Tibial nerve (tissue), 3 donors: Measurements from ENCODE around the gene DMWD.

ENCODE experiments used
- CTCF ChIP-seq, 5 experiments: fragments of 200-600 bp in 3 of 5; fragments of 450-650 bp in 2 of 5; sonication (generic) in 3 of 5; IDR thresholded peaks; one replicate each; pipeline ENCODE4 v1.5.1; 2016 to 2019; ENCODE audit warnings: antibody characterized with exemption in 5 of 5, mild to moderate bottlenecking in 3 of 5, moderate library complexity in 2 of 5
- POLR2A ChIP-seq, 2 donors: fragments of 450-650 bp; IDR thresholded peaks; one replicate each; pipeline ENCODE4 v1.6.1; 2017; ENCODE audit warnings: antibody characterized with exemption in 2 of 2, mild to moderate bottlenecking in 2 of 2, moderate library complexity in 2 of 2

DNA sequence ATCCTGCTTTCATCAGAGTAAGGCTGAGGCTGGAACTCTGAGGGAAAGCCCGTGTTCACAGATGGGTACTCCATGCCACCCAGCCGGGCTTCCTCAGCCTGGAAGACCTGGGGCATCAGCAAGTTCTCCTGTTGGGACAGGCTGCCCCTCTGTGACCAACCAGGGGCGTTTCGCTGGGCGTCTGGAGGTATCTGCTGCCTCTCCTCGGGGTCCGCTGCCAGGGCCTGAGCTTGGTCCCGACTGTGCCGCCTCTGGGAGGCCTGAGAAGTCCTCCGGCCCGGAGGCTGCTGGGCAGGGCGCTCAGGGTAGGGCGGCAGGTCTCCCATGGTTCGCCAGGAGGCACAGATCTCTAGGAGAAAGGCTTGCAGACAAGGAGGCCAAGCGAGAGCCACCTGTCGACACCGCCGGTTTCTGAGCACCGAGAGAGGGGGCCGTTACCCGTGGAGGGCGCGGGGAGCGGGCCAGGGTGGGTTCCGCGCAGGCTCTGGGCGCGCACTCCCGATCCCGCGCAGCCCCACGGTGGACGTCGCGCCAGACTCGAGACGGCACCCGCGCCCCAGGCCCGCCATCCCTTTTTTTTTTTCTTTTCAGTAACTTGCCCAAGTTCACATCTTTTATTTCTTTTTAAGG lies 22.3 kb upstream of the DMWD start, which contains the start of gene RSPH6A:
- TF ChIP-seq CTCF (IDR thresholded peaks at IDR 0.05) (no peak), POLR2A (IDR thresholded peaks at IDR 0.05) (no peak)
